NB4 (cell line): Measurements from ENCODE around the gene ARHGAP12.

Experiments
- DNase-seq: peaks from one replicate; pipeline ENCODE4 v3.0.0; 2010; ENCODE audit warnings: low read depth
- H3K4me3 ChIP-seq: one replicate; pipeline ENCODE4 v1.5.1; 2011; ENCODE audit warnings: mild to moderate bottlenecking, low read depth, low read length, moderate library complexity
- MYC ChIP-seq: IDR thresholded peaks from 2 replicates; pipeline ENCODE4 v1.6.1; 2011; ENCODE audit warnings: low read depth, low read length
- POLR2A ChIP-seq: IDR thresholded peaks from 2 replicates; pipeline ENCODE4 v1.6.1; 2011; ENCODE audit warnings: mild to moderate bottlenecking; ENCODE audit not compliant: insufficient read length; ENCODE audit errors: extremely low read depth
- TF ChIP-seq, protein P1 (sequence below): IDR thresholded peaks from one replicate; pipeline ENCODE4 v1.5.1; 2012; ENCODE audit warnings: low read depth, low read length
- TF ChIP-seq, protein P2 (sequence below): IDR thresholded peaks from 2 replicates; pipeline ENCODE4 v1.6.1; 2011; ENCODE audit warnings: low read depth, low read length

The ARHGAP12 gene

GRCh38 chr10:31886885-31887284 is 41.7 kb downstream of the ARHGAP12 start:
- TF ChIP-seq, protein P1, sequence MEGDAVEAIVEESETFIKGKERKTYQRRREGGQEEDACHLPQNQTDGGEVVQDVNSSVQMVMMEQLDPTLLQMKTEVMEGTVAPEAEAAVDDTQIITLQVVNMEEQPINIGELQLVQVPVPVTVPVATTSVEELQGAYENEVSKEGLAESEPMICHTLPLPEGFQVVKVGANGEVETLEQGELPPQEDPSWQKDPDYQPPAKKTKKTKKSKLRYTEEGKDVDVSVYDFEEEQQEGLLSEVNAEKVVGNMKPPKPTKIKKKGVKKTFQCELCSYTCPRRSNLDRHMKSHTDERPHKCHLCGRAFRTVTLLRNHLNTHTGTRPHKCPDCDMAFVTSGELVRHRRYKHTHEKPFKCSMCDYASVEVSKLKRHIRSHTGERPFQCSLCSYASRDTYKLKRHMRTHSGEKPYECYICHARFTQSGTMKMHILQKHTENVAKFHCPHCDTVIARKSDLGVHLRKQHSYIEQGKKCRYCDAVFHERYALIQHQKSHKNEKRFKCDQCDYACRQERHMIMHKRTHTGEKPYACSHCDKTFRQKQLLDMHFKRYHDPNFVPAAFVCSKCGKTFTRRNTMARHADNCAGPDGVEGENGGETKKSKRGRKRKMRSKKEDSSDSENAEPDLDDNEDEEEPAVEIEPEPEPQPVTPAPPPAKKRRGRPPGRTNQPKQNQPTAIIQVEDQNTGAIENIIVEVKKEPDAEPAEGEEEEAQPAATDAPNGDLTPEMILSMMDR, result no peak
- TF ChIP-seq MYC (no peak), POLR2A (no peak)
- TF ChIP-seq, protein P2, sequence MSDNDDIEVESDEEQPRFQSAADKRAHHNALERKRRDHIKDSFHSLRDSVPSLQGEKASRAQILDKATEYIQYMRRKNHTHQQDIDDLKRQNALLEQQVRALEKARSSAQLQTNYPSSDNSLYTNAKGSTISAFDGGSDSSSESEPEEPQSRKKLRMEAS, result no peak
- no peak overlapping the region for H3K4me3 ChIP-seq
- no peak for DNase-seq

GRCh38 chr10:31885971-31886370 is 42.7 kb downstream of the ARHGAP12 start:
- TF ChIP-seq POLR2A, result no peak
- TF ChIP-seq, protein P2, result no peak
- TF ChIP-seq, protein P1, result no peak
- DNase-seq, result no peak
- no peak overlapping the region for H3K4me3 ChIP-seq

DNA sequence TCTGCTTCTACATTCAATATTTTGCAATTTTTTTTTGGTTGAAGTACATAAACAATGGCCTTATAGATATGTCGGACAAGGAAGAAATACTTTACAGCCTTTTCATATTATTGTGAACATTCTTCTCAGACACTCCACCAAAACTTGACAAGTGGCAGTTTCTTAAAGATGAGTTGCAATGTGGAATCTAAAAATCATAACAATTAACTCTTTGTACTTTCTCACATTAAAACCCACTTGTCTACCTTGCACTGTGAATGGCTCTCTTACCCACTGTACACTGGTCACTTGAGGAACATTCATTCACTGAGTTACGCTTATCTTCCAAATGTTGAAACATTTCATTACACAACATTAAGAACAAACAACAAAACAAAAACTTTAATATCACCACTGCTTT is 44.2 kb downstream of the ARHGAP12 start:
- TF ChIP-seq POLR2A, result no peak
- H3K4me3 ChIP-seq, result no peak overlapping the region
- DNase-seq, result no peak

- TF ChIP-seq, protein P2, result no peak
- TF ChIP-seq, protein P1, result no peak
- TF ChIP-seq POLR2A, result no peak
- no peak for TF ChIP-seq MYC
- H3K4me3 ChIP-seq, result no peak overlapping the region
- DNase-seq, result no peak
Measured at GRCh38 chr10:31883397-31883796, 45.2 kb downstream of the ARHGAP12 start.

GRCh38 chr10:31878486-31878885 is 50.1 kb downstream of the ARHGAP12 start:
- TF ChIP-seq MYC, result no peak
- TF ChIP-seq, protein P2, result no peak
- TF ChIP-seq, protein P1, result no peak
- TF ChIP-seq POLR2A, result no peak
- DNase-seq, result no peak
- no peak overlapping the region for H3K4me3 ChIP-seq

DNA sequence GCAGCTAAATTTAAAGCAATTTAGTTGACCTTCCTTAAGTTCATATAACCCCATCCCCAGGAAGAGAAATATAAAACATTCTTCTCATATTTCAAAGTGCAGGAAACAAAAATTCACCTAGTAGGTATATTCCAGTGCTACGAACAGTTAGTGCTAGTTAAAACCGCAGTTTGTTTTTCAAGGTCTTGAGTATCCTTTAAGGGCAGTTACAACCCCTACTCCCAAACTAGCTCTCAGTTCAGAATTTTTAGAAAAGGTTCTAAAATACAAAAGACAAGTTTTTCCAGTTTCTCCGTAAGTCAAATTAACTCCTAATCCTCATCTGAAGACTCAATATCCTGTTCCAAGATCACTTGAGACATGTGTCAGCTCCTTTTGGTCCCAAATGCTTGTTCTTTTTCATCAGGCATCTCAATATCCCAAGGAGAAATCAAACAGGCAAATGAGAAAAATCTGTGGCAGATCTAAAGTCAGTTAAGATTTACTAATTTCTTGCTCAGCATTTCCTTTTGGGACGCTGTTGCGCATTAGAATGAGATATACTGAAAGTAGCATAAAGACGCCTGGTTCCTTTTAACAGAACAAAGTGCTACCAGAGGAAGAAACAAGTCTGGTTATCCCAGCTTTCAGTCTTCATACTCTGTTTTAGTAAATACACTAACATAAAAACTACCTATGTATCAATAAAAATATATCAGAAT is 51.8 kb downstream of the ARHGAP12 start:
- TF ChIP-seq, protein P2, result no peak
- no peak for TF ChIP-seq POLR2A
- TF ChIP-seq, protein P1, result no peak
- no peak for TF ChIP-seq MYC
- no peak for DNase-seq
- H3K4me3 ChIP-seq, result no peak overlapping the region
